PC-9 (cell line): ENCODE measurements around the gene PARD6B. TPM values are rescaled to one million over a fixed set of nuclear protein-coding genes. Genes with fewer than 3 reads are reported as not detected.

Source experiments
- BruUV-seq: library from RNA; stranded (reverse); fragments of 400-500 nt; replicated peaks from 2 replicates; lab custom pipeline; 2021; lab: Mats Ljungman, UMichigan
- CTCF ChIA-PET: fragments of 300-600 bp; sonication (Branson Sonifier 250); formaldehyde crosslinking; loops from one replicate; lab custom pipeline; 2022; ENCODE audit warnings: antibody characterized with exemption; lab: Charles Lee
- POLR2A ChIA-PET: fragments of 300-600 bp; sonication (Branson Sonifier 250); formaldehyde crosslinking; loops from one replicate; lab custom pipeline; 2022; ENCODE audit warnings: antibody characterized with exemption; ENCODE audit not compliant: unreplicated experiment; lab: Charles Lee
- DNase-seq, 2 experiments: peaks; one replicate each; pipeline versions ENCODE4 v3.0.0 to v3.0.0-alpha.2; 2015 to 2022; ENCODE audit warnings: mixed read lengths in 1 of 2
- H2AFZ ChIP-seq: fragments of 200-600 bp; sonication (generic); 2 replicates; pipeline ENCODE4 v1.8.1; 2017; ENCODE audit warnings: antibody characterized with exemption
- H3F3A ChIP-seq: fragments of 200-600 bp; sonication (generic); 2 replicates; pipeline ENCODE4 v1.8.1; 2017; ENCODE audit warnings: antibody characterized with exemption, mild to moderate bottlenecking, low read depth; ENCODE audit not compliant: insufficient read depth
- H3K27ac ChIP-seq: fragments of 200-600 bp; sonication (generic); 2 replicates; pipeline ENCODE4 v1.6.1; 2016; ENCODE audit warnings: mixed run types
- H3K27me3 ChIP-seq: fragments of 200-600 bp; sonication (generic); 2 replicates; pipeline ENCODE4 v1.6.1; 2016; ENCODE audit warnings: low read depth, mixed run types; ENCODE audit not compliant: insufficient read depth
- H3K36me3 ChIP-seq: fragments of 200-600 bp; sonication (generic); 2 replicates; pipeline ENCODE4 v1.6.1; 2016; ENCODE audit warnings: low read depth, mixed run types
- H3K4me1 ChIP-seq: fragments of 200-600 bp; sonication (generic); replicated peaks from 2 replicates; pipeline ENCODE4 v1.6.1; 2016; ENCODE audit warnings: mixed run types; ENCODE audit not compliant: insufficient read depth
- H3K4me2 ChIP-seq: fragments of 200-600 bp; sonication (generic); 2 replicates; pipeline ENCODE4 v1.6.1; 2017; ENCODE audit warnings: mixed run types
- H3K4me3 ChIP-seq: fragments of 200-600 bp; sonication (generic); 2 replicates; pipeline ENCODE4 v1.6.1; 2016; ENCODE audit warnings: mixed run types
- H3K79me2 ChIP-seq: fragments of 200-600 bp; sonication (generic); 2 replicates; pipeline ENCODE4 v1.6.1; 2017; ENCODE audit warnings: low read depth, mixed run types
- H3K9me2 ChIP-seq: fragments of 200-600 bp; sonication (generic); 2 replicates; pipeline ENCODE4 v1.8.1; 2017; ENCODE audit warnings: mild to moderate bottlenecking; ENCODE audit not compliant: insufficient read depth
- H3K9me3 ChIP-seq: fragments of 200-600 bp; sonication (generic); 2 replicates; pipeline ENCODE4 v1.8.1; 2016; ENCODE audit warnings: low read depth; ENCODE audit not compliant: insufficient read depth
- H4K20me1 ChIP-seq: fragments of 200-600 bp; sonication (generic); 2 replicates; pipeline ENCODE4 v1.8.1; 2017; ENCODE audit not compliant: insufficient read depth
- EZH2 ChIP-seq: fragments of 200-600 bp; sonication (generic); IDR thresholded peaks from 2 replicates; pipeline ENCODE4 v1.8.0; 2017; ENCODE audit warnings: antibody characterized with exemption, low read depth
- intact Hi-C: fragments of 100-400 bp; cut with micrococcal nuclease; formaldehyde crosslinking; loops from one replicate; pipeline ENCODE4 v1.10.0; 2022; ENCODE audit not compliant: unreplicated experiment
- total RNA-seq: library from RNA; stranded (reverse); gene quantifications from 2 replicates; pipeline ENCODE4 v1.2.3, GENCODE V29; 2021
- TF ChIP-seq, protein P1 (sequence below): fragments of 200-600 bp; sonication (generic); conservative IDR thresholded peaks from 2 replicates; pipeline ENCODE4 v1.6.1; 2017; ENCODE audit warnings: mixed run types, antibody characterized with exemption, mild to moderate bottlenecking, moderate library complexity

PARD6B gene
- total RNA-seq, 1 experiment from 2014 or later: 52.2 TPM

DNA sequence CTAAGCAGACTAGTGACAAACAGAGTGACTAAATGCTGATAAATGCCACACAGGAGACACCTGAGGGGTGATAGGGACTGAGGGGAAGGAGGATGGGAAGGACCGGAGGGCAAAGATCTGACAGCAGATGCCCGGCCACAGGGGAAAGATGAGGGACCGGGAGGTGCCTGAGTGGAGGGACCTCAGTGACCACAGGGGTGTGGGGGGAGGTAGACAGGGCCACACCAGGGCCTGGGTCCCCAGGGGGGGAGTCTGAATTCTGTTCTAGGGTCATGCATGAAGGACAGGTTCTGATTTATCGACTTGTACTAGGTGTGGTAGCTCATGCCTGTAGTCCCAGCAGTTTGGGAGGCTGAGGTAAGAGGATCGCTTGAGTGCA is 70.4 kb downstream of the PARD6B start:
- no TSS peak for BruUV-seq
- no peak overlapping the region for H2AFZ ChIP-seq
- CTCF ChIA-PET: no interaction called here

DNA sequence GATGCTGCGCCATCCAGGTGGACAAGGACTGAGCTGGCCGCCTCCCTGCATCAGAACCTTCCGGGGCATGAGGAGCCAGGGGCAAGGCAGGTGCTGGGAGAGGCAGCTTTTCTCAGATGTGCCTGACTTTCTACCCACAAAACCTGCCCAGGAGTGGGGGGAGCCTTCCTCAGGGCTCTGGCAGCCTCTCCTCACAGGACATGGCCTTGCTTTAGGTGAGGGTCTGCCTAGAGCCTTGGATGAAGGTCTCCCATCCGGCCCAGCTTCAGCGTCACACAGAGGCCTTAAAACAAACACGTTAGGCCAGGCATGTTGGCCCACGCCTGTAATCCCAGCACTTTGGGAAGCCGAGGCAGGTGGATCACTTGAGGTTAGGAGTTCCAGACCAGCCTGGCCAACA is 70.9 kb downstream of the PARD6B start:
- no peak for TF ChIP-seq EZH2
- TF ChIP-seq, protein P1, sequence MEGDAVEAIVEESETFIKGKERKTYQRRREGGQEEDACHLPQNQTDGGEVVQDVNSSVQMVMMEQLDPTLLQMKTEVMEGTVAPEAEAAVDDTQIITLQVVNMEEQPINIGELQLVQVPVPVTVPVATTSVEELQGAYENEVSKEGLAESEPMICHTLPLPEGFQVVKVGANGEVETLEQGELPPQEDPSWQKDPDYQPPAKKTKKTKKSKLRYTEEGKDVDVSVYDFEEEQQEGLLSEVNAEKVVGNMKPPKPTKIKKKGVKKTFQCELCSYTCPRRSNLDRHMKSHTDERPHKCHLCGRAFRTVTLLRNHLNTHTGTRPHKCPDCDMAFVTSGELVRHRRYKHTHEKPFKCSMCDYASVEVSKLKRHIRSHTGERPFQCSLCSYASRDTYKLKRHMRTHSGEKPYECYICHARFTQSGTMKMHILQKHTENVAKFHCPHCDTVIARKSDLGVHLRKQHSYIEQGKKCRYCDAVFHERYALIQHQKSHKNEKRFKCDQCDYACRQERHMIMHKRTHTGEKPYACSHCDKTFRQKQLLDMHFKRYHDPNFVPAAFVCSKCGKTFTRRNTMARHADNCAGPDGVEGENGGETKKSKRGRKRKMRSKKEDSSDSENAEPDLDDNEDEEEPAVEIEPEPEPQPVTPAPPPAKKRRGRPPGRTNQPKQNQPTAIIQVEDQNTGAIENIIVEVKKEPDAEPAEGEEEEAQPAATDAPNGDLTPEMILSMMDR: no peak
- CTCF ChIA-PET: interaction anchor here (0.6 kb wide), 1 partner anchor 10 kb away, joined by 3 read pairs; no protein-coding TSS in a partner anchor
- no peaks in the 10 kb centered on the region for H3K4me1 ChIP-seq
- no peak overlapping the region for H3K4me2 ChIP-seq
- DNase-seq: no peak
- no peaks in the 10 kb centered on the region for H3K79me2 ChIP-seq
- no TSS peak for BruUV-seq
- H3K9me2 ChIP-seq: no peaks in the 10 kb centered on the region
- H3K36me3 ChIP-seq: no peaks in the 10 kb centered on the region
- H3K27ac ChIP-seq: no peak overlapping the region
- no peaks in the 10 kb centered on the region for H3K9me3 ChIP-seq
- no peak overlapping the region for H2AFZ ChIP-seq
- H3F3A ChIP-seq: no peaks in the 10 kb centered on the region
- POLR2A ChIA-PET: interaction anchor here (0.5 to 0.6 kb wide), 2 partner anchors 589 to 1306 kb away, joined by 3 to 5 read pairs; no protein-coding TSS in a partner anchor
- intact Hi-C loops: no loop called here
- no peaks in the 10 kb centered on the region for H3K27me3 ChIP-seq
- H3K4me3 ChIP-seq: no peak overlapping the region
- H4K20me1 ChIP-seq: no peaks in the 10 kb centered on the region

More for the DNA sequence above, 70.4 kb downstream of the PARD6B start:
- H3K27ac ChIP-seq: no peak overlapping the region
- H3K27me3 ChIP-seq: no peaks in the 10 kb centered on the region
- DNase-seq: no peak
- H3K9me3 ChIP-seq: no peaks in the 10 kb centered on the region
- POLR2A ChIA-PET: no interaction called here
- H3K4me1 ChIP-seq: no peaks in the 10 kb centered on the region
- TF ChIP-seq, protein P1: no peak
- no peak for TF ChIP-seq EZH2
- no peak overlapping the region for H3K4me2 ChIP-seq
- no peaks in the 10 kb centered on the region for H4K20me1 ChIP-seq
- H3K36me3 ChIP-seq: no peaks in the 10 kb centered on the region
- H3K79me2 ChIP-seq: no peaks in the 10 kb centered on the region
- H3K9me2 ChIP-seq: no peaks in the 10 kb centered on the region
- intact Hi-C loops: no loop called here
- H3F3A ChIP-seq: no peaks in the 10 kb centered on the region; the same call in 1 of the 2 replicates
- no peak overlapping the region for H3K4me3 ChIP-seq

DNA sequence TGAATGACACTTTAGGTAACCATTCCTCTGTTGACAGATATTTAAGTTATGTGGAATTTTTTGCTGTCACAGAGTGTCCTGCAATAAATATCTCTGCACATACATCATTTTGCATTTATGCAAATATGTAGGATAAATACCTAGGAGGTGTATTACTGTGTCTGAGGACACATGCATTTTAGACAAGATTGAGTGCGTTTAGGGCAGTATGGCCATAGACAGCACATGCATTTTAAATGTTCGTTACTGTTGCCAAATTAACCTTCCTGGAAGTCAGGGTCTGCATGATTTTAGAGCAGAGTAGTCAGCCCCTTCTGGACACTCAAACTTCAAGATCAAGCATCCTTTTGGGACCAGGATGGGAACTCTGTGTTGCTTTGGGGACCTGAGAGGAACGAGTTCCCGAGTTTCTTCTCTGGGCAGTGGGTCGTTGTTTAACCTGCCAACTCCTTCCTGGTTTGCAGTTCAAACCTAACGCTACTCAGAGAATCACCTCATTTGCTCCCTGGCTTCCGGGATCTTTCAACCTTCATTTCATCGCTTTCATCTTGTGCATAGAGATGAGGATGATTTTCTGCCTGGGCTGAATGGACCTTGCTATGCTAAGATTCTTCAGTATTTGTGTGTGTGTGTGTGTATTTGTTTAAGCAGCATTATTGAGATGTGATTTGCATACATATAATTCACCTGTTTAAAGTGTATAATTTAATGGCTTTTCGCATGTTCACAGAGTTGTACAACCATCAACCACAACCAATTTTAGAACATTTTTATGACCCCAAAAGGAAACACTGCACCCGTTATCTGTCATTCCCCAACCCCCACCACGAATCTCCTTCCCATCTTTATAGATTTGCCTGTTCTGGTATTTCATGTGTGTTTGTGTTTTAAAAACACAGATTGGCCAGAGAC is 73.3 kb downstream of the PARD6B start:
- no peak overlapping the region for H3K27ac ChIP-seq
- POLR2A ChIA-PET: interaction anchor here (0.7 kb wide), 1 partner anchor 506 kb away, joined by 5 read pairs; no protein-coding TSS in a partner anchor

More for the DNA sequence above, 73.3 kb downstream of the PARD6B start:
- Histone ChIP-seq H4K20me1 (no peaks in the 10 kb centered on the region), H3K9me2 (no peaks in the 10 kb centered on the region), H3K4me3 (no peak overlapping the region), H3K27me3 (no peaks in the 10 kb centered on the region), H3K4me1 (no peaks in the 10 kb centered on the region), H3K4me2 (no peak overlapping the region), H3K9me3 (no peaks in the 10 kb centered on the region), H2AFZ (no peak overlapping the region), H3K79me2 (no peaks in the 10 kb centered on the region), H3F3A (no peaks in the 10 kb centered on the region), H3K36me3 (no peaks in the 10 kb centered on the region)
- BruUV-seq: no TSS peak
- DNase-seq: no peak
- TF ChIP-seq, protein P1: no peak
- TF ChIP-seq EZH2: no peak
- intact Hi-C loops: no loop called here
- CTCF ChIA-PET: interaction anchor here (0.6 to 0.9 kb wide), 2 partner anchors 10 to 39 kb away, joined by 3 read pairs; partner anchors contain the start of gene BCAS4
